GM19043 (cell line): ENCODE measurements around the gene FEN1.
A peak's percentile ranks its signal among the peaks of the same experiment; 100 is the strongest.

Source experiments
- ATAC-seq: cut with Tn5 transposase; IDR thresholded peaks from one replicate; pipeline ENCODE4 v1.9.1; 2021; ENCODE audit warnings: low read depth; ENCODE audit not compliant: unreplicated experiment

FEN1 gene

DNA sequence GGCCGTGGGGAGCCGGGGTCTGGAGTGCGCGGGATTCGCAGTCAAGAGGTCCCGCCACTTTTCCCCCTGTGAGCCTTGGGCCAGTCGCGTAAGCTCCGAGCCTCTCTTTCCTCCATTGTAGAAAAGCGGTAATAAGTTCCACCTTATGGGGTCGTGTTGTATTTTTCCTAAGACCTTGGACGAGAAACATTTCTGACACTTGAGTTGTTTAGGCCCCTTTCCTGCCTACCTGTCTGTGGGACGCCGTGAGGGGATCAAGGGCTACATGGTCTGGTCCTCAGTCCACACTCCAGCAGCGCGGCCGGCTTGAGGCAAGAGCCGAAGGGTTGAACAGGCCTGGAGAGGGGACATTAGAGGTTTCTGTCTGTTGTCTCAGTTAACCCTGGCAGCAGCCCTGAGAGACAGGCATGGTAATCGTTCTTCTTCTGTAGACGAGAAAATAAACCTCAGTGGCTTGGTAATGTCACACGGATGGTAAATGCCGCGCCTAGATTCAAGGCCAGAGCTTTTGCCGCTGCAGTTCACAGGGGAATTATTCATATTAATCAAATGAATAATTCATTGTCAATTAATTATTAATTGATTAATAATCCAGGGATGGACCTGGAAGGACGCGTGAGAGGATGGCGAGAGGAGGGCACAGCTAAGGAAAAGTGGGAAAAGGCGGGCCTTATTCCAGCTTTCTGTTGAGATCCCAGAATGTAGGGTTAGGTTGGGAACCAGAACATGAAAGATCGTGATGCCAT lies 545 bp downstream of the FEN1 start:
- no peak for ATAC-seq

- ATAC-seq, result no peak
These were observed 1.1 kb downstream of the FEN1 start for GRCh38 chr11:61793829-61794204.

- ATAC-seq, result no peak
These were observed 1.9 kb downstream of the FEN1 start for GRCh38 chr11:61794579-61794978.

- no peak for ATAC-seq
These were observed 2.7 kb downstream of the FEN1 start for GRCh38 chr11:61795459-61795858.

GRCh38 chr11:61795876-61796526 lies 3.3 kb downstream of the FEN1 start:
- ATAC-seq, result no peak

- ATAC-seq, result no peak
These were observed 4.7 kb downstream of the FEN1 start for GRCh38 chr11:61797263-61797944.

GRCh38 chr11:61799665-61800284 lies 7.1 kb downstream of the FEN1 start:
- no peak for ATAC-seq

DNA sequence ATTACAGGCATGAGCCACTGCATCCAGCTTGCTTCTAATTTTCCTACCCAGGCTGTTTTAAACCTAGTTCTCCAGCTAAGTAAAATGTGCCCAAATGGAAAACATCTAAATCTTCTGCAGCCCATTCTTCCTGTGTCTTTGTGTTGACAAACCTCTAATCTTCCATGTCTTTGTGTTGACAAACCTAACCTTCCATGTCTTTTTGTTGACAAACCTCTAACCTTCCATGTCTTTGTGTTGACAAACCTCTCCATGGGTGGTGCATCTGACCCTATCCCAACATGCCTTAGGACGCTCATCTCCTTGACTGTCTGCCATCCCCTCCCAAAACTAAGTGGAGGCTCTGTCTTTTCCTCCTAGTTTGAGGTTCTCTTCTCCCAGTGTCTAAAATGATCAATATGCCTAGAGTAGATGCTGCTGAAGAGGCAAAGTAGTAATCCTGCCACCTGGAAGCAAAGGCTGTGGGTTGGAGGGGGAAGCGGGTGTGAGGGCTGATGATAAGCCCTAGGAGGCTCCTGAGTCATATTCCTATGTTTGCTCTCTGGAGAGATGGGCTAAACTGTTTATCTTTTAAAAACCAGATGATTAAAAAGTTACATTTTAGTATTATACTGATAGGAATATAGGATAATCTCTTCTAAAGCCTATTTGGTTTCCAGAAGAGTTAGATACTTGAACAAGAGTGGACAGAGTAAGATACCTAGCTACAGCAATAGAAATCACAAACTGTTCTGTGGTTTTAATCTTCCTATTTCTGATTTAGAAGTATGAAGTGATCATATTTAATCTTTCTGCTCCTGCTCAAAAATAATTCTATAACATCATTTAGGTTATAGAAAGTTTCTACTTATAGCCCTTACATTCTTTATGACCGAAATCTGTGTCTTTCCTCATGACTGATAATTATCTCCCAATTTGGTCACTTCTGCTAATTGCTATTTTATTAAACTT lies 7.9 kb downstream of the FEN1 start:
- ATAC-seq, result no peak

DNA sequence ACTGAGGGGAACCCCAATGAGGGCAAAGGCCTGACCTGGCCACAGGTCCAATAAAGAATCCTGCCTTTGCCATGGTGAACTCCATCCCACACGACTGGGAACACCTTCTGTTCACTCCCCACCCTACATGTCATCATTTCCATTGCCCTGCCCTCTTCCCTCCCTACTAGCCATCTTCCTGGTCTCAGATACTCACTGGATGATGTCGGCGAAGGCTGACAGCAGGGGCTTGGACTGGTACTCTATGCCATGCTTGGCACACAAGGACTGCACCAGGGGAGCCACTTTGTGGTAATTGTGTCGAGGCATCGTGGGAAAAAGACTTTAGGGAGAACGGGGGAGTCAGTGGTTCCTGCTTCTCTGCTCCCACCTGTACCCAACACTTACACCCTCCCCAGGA lies 9.9 kb downstream of the FEN1 start:
- no peak for ATAC-seq

DNA sequence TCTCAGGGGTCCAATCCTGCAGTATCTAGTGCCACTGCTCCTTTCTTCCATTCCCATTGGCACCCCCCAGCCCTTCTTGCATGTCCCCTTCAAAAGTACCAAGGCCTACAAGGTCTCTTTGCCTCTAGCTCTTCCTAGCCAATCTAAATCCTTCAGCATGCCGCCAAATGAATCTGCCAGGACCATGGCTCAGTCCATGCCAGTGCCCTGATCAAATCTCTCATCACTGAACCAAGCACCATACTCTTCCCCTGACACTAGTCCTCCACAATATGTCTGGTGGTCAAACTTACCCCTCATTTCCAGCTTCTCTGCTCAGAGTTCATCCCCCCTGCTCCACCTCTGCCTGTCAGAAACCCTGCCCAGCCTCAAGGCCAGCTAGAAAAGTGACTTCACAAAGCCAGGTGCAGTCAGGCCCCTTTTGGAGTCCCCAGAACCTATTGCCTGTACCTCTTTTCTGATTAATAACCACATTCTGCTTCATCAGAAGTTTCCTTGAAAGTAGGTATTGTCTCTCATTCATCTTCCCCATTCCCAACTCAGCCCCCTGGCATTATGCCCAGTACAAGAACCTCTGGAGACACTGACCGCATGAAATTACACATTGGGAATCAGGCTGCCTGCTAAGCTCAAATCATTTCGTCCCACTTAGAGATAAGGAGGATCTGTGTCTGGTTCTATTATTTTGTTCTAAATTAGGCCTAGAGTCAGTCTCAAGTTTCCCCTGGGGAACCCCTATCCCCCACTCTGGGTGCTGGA lies 11.4 kb downstream of the FEN1 start:
- ATAC-seq, result no peak

DNA sequence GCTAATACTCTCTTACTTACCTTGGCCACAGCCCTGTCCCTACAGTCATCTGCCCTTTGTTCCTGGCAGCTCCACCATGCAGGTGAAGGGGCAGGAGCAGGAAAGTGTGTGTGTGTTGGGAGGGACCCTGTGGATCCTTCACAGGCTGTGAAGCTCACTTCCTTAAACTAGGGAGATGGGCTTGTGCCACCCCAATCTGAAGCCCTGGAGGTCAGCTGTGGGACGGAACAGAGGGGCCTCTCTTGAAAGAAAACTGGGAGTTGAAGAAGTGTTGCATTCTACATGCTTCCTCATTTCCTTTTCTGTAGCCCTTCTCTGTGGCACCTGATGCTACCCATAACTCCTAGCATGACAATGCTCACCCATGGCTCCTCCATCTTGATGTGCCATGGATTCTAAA lies 12.4 kb downstream of the FEN1 start:
- ATAC-seq, result no peak

DNA sequence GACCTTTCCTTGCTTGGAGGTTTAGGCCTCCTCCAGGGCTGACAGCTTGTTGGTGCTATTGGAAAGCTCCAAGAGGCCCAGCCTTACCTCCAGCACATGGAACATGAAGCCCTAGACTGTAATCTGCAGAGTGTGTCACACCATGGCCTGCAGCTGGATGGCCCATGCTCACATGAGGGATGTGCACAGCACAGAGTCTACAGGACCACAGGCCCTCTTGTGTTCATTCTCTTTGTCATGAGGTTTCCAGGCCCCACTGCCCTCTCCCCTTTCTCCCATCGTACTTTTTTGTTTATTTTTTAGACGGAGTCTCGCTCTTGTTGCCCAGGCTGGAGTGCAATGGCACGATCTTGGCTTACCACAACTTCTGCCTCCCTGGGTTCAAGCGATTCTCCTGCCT lies 14.1 kb downstream of the FEN1 start:
- no peak for ATAC-seq

DNA sequence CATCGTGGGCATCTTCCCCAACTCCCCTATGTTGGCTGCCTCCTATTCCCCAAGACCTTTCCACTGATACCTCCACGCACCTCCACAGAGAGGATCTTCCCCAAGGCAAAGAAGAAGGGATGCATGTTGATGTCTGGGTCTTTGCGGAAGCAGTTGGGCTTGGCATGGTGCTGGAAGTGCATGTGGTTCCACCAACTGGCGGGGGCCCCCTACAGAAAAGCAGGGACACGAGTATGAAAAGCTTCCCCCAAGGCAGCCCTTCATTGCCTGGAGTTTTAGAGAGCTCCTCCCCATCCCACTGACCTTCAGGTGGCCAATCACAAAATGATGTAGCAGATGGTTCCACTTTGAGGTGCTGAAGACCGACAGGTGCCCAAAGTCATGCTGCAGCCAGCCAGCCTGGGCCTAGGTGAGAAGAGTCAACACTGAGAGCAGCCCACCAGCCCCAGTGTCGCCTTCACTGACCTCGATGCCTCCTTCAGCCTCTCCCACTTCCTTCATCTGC lies 18.0 kb downstream of the FEN1 start:
- no peak for ATAC-seq

DNA sequence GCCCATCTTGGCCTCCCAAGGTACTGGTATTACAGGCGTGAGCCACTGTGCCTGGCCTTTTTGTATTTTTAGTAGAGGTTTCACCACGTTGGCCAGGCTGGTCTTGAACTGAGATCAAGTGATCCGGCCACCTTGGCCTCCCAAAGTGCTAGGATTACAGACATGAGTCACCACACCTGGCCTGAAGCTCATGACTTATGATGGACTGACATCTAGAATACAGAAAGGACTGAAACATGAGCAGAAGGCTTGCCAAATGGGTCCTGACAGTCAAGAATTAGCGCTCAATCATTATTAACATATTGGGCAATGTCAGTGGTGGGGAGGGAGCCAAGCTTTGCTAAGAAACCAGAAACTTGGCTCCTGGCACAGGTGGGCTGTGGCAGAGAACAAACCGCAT lies 19.1 kb downstream of the FEN1 start:
- ATAC-seq, result no peak

- no peak for ATAC-seq
These were observed 20.2 kb downstream of the FEN1 start for GRCh38 chr11:61812736-61813411.

DNA sequence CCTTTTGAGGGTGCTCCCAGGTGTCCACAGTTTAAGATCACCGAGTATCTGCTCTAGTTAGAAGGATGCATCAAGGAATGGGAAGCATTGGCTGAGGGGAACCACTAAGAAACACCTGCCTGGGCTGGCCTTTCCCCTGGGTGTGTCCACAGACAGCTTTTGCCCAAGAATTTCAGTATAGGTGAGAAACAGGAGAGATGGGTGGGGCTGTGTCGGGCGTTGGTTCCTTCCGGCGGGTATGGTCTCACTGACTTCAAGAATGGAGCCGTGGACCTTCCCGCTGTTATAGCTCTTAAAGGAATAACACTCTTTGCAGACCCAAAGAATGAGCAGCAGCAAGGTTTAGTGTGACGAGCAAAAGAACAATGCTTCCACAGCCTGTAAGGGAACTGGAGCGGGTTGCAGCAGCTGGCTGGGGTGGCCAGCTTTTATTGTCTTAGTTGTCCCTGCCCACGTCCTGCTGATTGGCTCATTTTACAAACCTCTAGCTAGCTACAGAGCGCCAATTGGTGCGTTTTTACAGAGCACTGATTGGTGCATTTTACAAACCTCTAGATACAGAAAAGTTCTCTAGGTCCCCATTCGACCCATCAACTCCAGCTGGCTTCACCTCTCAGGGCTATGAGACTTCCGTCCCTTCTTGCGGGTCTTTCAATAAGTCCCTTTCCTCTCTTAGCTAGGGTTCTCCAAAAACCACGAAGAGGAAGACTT lies 21.7 kb downstream of the FEN1 start:
- ATAC-seq, result no peak

DNA sequence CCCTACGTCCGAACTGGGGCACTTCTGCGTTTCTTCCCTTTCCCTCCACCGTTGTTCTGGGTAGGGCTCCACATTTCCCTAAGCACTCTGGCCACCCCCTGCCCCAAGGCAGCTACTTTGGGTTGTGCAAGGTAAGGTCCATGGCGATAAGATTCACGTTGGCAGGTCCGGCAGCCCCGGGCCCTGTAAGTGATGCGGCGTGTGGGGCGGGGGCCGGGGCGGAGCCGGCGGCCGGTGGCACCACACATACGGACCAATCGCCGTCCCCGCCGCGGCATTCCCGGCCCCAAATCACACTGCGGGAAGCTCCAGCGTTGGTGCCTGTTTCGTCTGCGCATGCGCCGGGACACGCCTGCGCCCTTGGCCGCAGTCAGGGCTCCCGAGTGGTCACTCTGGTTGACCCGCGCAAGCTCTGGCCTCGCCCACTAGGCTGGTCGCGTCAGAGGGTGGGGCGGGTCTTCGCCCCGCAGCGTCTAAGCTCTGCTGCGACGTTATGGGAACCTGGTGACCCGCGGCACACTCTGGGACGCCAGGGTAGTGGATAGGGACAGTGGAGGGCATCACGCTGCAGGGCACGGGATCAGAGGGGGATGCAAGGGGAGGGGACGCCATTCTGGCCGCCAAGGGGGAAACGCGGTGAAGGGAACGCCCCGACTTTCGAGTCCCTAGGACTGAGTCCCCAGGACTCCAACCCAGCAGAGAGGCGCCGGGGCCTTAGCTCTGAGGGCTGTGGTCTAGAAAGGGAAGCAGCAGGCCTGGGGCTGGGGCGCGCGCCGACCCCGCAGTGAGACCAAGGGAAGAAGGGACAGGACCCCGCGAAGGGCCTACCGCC lies 22.5 kb downstream of the FEN1 start:
- ATAC-seq, result peak; percentile 44
